Stimulated activated CD4-positive, alpha-beta T cell treated with anti-CD3 and anti-CD28 coated beads, Interleukin-2, amount 100 ng/mL, for 4 hours (primary cell): Measurements from ENCODE around the gene BTG1.
"Not testable (repeated sequence)": the region's sequence is repeated elsewhere in the genome, so short reads cannot be mapped to it uniquely, and the experiment has no call there.

Experiments used
- DNase-seq: peaks from one replicate; pipeline ENCODE4 v3.0.0-alpha.2; 2020; ENCODE audit warnings: low read depth

BTG1 gene

GRCh38 chr12:92096346-92097136 lies 49.1 kb downstream of the BTG1 start:
- DNase-seq = no peak

- no peak for DNase-seq
Observed at GRCh38 chr12:92094751-92095161, 50.9 kb downstream of the BTG1 start.

- not testable (repeated sequence) for DNase-seq
Observed at GRCh38 chr12:92094301-92094700, 51.3 kb downstream of the BTG1 start.
